Measurements from ENCODE around the gene YJU2. TPM values are rescaled to one million over a fixed set of nuclear protein-coding genes. Genes with fewer than 3 reads are reported as not detected.
"Not testable (repeated sequence)": the region's sequence is repeated elsewhere in the genome, so short reads cannot be mapped to it uniquely, and the experiment has no call there.

Gene YJU2
- polyA plus RNA-seq, 4 donors = 16.9 to 23.9 (median 20.1) TPM

DNA sequence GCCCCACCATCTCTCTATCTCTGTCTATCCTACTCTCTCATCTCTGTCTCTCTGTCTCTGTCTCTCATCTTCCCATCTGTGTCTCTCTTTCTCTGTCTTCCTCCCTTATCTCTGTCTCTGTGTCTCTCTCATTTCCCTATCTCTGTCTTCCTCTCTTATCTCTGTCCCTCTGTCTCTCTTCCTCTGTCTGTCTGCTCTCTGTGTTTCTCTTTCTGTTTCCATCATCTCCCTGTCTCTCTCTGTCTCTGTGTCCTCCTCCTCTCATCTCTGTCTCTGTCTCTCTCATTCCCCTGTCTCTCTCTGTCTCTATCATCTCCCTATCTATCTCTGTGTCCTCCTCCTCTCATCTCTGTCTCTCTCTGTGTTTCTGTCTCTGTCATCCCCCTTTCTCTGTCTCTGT is 19.1 kb upstream of the YJU2 start:
- DNase-seq (ENCODE audit: low read depth in 4 of 4, low spot score in 3 of 4) = no peak

- no peak for DNase-seq (ENCODE audit: low read depth in 4 of 4, low spot score in 3 of 4)
Measured at GRCh38 chr19:4228765-4229178, 18.1 kb upstream of the YJU2 start.

GRCh38 chr19:4229179-4229931 is 17.5 kb upstream of the YJU2 start, which contains the start of gene EBI3:
EBI3 (plus strand) TSS chr19:4229523; CDS start chr19:4229551, 28 bp downstream.
- DNase-seq (ENCODE audit: low read depth in 4 of 4, low spot score in 3 of 4) = no peak

- DNase-seq (ENCODE audit: low read depth in 4 of 4, low spot score in 3 of 4) = not testable (repeated sequence)
Measured at GRCh38 chr19:4230237-4230636, 16.6 kb upstream of the YJU2 start.

GRCh38 chr19:4231521-4231920 is 15.4 kb upstream of the YJU2 start:
- not testable (repeated sequence) for DNase-seq (ENCODE audit: low read depth in 4 of 4, low spot score in 3 of 4)

- DNase-seq (ENCODE audit: low read depth in 4 of 4, low spot score in 3 of 4) = not testable (repeated sequence)
Measured at GRCh38 chr19:4232139-4232538, 14.7 kb upstream of the YJU2 start.

DNA sequence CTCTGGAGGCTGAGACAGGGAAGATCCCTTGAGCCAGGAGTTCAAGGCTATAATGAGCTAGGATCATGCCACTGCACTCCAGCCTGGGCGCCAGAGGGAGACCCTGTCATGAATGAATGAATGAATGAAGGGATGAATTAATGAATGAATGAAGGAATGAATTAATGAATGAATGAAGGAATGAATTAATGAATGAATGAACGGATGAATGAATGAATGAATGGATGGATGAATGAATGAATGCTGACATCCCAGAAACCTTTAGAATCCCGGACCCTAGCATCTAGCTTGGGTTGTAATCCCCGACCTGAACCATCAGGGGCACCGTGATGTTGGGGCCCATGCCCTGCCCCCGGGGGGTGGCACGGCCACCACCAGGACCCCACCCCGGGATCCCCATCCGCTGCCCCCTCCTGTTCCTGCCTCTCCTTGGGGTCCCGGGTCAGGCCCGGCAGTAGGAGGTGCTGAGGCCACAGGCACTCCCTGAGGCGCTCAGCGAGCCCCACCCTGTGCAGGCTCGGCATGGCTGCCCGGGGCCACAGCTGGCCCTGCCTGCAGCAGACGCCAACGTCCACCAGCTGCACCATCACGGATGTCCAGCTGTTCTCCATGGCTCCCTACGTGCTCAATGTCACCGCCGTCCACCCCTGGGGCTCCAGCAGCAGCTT is 14.1 kb upstream of the YJU2 start:
- no peak for DNase-seq (ENCODE audit: low read depth in 4 of 4, low spot score in 3 of 4)

- no peak for DNase-seq (ENCODE audit: low read depth in 4 of 4, low spot score in 3 of 4)
Measured at GRCh38 chr19:4233282-4233853, 13.5 kb upstream of the YJU2 start.

GRCh38 chr19:4234142-4234861 is 12.6 kb upstream of the YJU2 start:
- DNase-seq (ENCODE audit: low read depth in 4 of 4, low spot score in 3 of 4) = no peak

- no peak for DNase-seq (ENCODE audit: low read depth in 4 of 4, low spot score in 3 of 4)
Measured at GRCh38 chr19:4234862-4235201, 12.0 kb upstream of the YJU2 start.

DNA sequence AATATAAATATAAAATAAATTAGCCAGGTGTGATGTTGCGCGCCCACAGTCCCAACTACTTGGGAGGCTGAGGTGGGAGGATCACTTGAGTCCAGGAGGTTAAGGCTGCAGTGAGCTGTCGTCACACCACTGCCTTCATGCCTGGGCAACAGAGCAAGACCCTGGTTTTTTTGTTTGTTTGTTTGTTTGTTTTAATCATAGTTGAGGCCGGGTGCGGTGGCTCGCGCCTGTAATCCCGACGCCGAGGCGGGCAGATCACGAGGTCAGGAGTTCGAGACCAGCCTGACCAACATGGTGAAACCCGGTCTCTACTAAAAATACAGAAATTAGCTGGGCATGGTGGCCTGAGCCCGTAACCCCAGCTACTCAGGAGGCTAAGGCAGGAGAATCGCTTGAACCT is 9.4 kb upstream of the YJU2 start:
- DNase-seq (ENCODE audit: low read depth in 4 of 4, low spot score in 3 of 4) = not testable (repeated sequence)

DNA sequence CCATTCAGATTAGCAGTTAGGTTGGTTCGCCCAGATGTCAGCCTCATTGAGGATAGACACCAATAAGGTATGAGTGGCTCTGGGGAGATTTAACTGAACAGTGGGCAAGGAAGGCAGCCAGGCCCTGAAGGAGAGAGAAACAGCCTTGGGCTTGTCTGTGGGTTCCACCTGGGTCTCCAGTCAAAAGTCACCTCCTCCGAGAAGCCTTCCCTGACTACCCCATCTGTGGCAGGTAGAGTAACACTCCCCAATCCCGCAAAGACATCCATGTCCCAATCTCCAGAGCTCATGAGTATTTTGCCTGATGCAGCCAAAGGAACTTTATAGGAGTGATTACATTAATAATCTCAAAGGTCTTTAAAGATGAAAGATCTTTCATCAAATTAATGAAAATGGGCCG is 8.0 kb upstream of the YJU2 start:
- no peak for DNase-seq (ENCODE audit: low read depth in 4 of 4, low spot score in 3 of 4)

DNA sequence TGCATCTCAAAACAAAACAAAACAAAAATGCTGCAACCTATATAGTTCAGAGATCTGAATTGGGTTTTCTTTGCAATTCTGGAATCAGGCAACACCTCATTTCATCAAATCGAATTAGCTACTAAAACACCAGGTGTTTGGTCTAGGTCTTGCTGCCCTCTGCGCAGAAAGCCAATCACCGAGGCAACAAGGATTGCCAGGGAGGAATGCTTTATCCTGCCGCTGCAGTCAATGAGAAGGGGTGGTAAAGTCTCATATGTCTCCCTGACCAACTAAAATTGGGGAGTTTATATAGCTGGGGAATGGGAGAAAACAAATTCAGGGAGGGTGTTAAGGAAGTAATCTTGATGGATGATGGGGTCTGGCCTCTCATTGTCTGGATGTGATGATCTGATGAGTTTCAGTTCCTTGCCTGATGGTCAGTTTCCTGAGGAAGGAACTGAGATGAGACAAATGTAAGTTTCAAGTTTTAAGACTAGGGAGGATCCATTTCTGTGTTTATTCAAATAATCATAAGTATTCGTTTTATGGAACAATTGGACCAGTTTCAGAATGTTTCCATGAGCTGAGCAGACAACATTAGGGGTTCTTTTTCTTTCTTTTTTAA is 5.0 kb upstream of the YJU2 start:
- no peak for DNase-seq (ENCODE audit: low read depth in 4 of 4, low spot score in 3 of 4)

DNA sequence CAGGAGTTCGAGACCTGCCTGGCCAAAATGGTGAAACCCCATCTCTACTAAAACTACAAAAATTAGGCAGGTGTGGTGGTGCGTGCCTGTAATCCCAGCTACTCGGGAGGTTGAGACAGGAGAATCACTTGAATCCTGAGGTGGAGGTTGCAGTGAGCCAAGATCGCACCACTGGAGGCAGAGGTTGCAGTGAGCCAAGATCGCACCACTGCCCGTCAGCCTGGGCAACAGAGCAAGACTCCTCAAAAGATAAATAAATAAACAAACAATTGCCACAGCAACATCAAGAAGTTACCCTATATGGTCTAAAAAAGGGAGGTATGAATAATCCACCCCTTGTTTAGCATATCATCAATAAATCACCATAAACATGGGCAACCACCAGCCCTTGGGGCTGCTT is 942 bp upstream of the YJU2 start:
- DNase-seq (ENCODE audit: low read depth in 4 of 4, low spot score in 3 of 4) = not testable (repeated sequence)

DNA sequence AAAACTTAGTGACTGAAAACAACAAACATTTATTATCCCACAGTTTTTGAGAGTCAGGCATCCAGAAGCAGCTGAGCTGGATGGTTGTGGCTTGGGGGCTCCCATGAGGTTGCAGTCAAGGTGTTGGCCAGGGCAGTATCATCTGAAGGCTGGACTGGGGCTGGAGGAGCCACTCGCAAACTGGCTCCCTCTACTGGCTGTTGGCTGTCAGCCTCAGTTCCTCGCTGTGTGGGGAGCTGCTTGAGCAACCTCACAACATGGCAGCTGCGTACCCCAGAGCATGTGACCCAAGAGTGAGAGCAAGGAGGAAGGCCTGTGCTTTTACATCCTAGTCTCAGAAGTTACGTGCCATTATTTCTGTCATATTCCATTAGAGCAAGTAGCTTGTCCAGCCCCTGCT is 9.7 kb downstream of the YJU2 start:
- DNase-seq (ENCODE audit: low read depth in 4 of 4, low spot score in 3 of 4) = no peak

GRCh38 chr19:4257025-4257424 is 10.1 kb downstream of the YJU2 start:
- DNase-seq (ENCODE audit: low read depth in 4 of 4, low spot score in 3 of 4) = no peak

GRCh38 chr19:4258181-4258580 is 11.3 kb downstream of the YJU2 start:
- no peak for DNase-seq (ENCODE audit: low read depth in 4 of 4, low spot score in 3 of 4)

GRCh38 chr19:4260613-4261191 is 13.8 kb downstream of the YJU2 start:
- DNase-seq (ENCODE audit: low read depth in 4 of 4, low spot score in 3 of 4) = no peak

- DNase-seq (ENCODE audit: low read depth in 4 of 4, low spot score in 3 of 4) = no peak
Measured at GRCh38 chr19:4264812-4265211, 17.9 kb downstream of the YJU2 start.

GRCh38 chr19:4266253-4267000 is 19.5 kb downstream of the YJU2 start:
- no peak for DNase-seq (ENCODE audit: low read depth in 4 of 4, low spot score in 3 of 4)
